ENCODE measurements around the gene ZCCHC17.
A peak's percentile ranks its signal among the peaks of the same experiment; 100 is the strongest.

The ZCCHC17 gene

DNA sequence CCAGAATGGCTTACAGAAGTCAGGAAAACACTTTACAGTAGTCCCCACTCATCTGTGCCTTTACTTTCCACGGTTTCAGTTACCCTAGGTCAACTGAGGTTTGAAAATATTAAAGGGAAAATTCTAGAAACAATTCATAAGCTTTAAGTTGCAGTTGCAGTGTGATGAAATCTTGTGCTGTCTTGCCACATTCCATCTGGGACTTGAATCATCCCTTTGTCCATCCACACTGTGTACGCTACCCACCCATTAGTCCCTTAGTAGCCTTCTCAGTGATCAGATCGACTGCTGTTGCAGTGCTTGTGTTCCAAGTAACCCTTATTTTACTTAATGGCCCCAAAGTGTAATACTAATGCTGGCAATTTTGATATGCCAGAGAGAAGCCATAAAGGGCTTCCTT lies 30.5 kb downstream of the ZCCHC17 start:
- DNase-seq (ENCODE audit: low read depth): peak; percentile 62
- no peak for TF ChIP-seq CTCF (IDR thresholded peaks at IDR 0.05; ENCODE audit: low read length, missing control alignments)
- H3K4me3 ChIP-seq (replicated peaks; ENCODE audit: low read depth, low read length): no peak overlapping the region

GRCh38 chr1:31335007-31335406 lies 38.2 kb downstream of the ZCCHC17 start:
- no peak overlapping the region for H3K4me3 ChIP-seq (replicated peaks; ENCODE audit: low read depth, low read length)
- DNase-seq (ENCODE audit: low read depth): peak; percentile 64
- TF ChIP-seq CTCF (IDR thresholded peaks at IDR 0.05; ENCODE audit: low read length, missing control alignments): peak; percentile 69

DNA sequence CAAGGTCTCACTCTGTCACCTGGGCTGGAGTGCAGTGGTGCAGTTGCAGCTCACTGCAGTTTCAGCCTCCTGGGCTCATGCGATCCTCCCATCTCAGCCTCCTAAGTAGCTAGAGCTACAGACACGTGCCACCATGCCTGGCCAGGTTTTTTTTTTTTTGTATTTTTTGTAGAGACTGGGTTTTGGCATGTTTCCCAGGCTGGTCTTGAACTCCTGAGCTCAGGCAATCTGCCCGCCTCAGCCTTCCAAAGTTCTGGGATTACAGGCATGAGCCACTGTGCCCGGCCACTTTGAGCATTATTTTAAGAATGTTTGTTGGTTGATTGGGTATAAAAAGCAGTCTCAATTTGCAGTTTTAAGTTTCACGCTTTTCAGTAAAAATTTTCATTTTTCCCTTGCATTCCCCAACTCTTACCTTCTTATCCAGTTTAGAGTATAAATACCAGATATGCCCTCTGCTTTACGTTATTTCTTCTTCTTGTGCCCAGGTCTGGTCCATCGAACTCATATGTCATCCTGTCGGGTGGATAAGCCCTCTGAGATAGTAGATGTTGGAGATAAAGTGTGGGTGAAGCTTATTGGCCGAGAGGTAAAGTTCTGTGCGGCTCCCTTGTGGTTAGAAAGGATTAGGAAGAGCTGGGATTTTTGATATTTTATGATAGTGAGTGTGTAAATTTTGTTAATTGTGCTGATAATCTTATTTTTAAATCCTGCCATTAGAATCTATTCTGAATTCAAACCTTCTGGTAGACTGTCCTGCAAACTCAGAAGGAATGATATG lies 40.0 kb downstream of the ZCCHC17 start:
- no peak for DNase-seq (ENCODE audit: low read depth)
- H3K4me3 ChIP-seq (replicated peaks; ENCODE audit: low read depth, low read length): no peak overlapping the region
- no peak for TF ChIP-seq CTCF (IDR thresholded peaks at IDR 0.05; ENCODE audit: low read length, missing control alignments)

DNA sequence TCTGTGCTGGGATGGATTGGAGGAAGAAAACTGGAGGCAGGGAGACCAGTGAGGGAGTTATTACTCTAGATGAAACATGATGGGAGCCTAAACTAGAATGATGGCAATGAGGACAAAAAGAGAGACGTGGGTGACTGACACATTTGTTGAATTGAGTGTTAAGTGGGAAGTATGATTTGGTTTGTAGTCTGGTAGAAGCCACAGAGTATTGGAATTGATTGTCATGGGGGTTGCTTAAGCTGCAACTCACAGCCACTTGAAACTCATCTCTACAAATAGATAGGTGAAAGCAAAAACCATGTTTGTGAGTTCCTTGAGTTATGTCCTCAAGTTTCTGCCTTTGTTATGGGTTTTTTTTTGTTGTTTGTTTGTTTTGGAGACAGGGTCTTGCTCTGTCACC lies 47.7 kb downstream of the ZCCHC17 start:
- DNase-seq (ENCODE audit: low read depth): no peak
- no peak for TF ChIP-seq CTCF (IDR thresholded peaks at IDR 0.05; ENCODE audit: low read length, missing control alignments)
- no peak overlapping the region for H3K4me3 ChIP-seq (replicated peaks; ENCODE audit: low read depth, low read length)

- DNase-seq (ENCODE audit: low read depth): no peak
- H3K4me3 ChIP-seq (replicated peaks; ENCODE audit: low read depth, low read length): no peak overlapping the region
- no peak for TF ChIP-seq CTCF (IDR thresholded peaks at IDR 0.05; ENCODE audit: low read length, missing control alignments)
Observed at GRCh38 chr1:31345635-31346034, 48.8 kb downstream of the ZCCHC17 start.

DNA sequence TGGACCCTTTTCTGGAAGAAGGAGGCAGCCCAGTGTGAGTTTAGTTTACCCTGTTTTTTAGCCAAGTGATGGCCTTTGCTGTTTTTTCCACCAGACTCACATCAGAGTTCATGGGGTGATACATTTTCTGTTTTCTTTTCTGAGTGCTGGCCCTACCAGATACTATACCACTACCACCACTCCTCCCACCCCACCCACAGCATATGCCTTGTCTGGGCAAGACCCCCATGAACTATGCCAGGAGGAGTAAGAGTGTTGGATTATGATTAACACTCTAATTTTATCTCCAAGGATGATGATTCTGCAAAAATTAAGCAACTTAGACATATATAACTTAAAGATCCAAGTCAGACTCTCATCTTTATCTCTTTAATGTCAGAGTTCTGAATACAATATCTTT lies 50.0 kb downstream of the ZCCHC17 start:
- no peak for TF ChIP-seq CTCF (IDR thresholded peaks at IDR 0.05; ENCODE audit: low read length, missing control alignments)
- DNase-seq (ENCODE audit: low read depth): no peak
- H3K4me3 ChIP-seq (replicated peaks; ENCODE audit: low read depth, low read length): no peak overlapping the region

- DNase-seq (ENCODE audit: low read depth): no peak
- H3K4me3 ChIP-seq (replicated peaks; ENCODE audit: low read depth, low read length): no peak overlapping the region
- no peak for TF ChIP-seq CTCF (IDR thresholded peaks at IDR 0.05; ENCODE audit: low read length, missing control alignments)
Observed at GRCh38 chr1:31348449-31348848, 51.6 kb downstream of the ZCCHC17 start.

All from fibroblast of pulmonary artery (primary cell).